MM.1S (cell line): ENCODE measurements around the gene TTC28.

Experiments
- DNase-seq: peaks from one replicate; pipeline ENCODE4 v3.0.0-alpha.2; 2015
- H2AFZ ChIP-seq: fragments of 300-600 bp; sonication (generic); 2 replicates; pipeline ENCODE4 v1.6.0; 2016; ENCODE audit warnings: antibody characterized with exemption, low read length
- H3F3A ChIP-seq: fragments of 300-600 bp; sonication (generic); 2 replicates; pipeline ENCODE4 v1.6.1; 2016; ENCODE audit warnings: mild to moderate bottlenecking, antibody characterized with exemption, low read length, moderate library complexity, mixed read lengths; ENCODE audit not compliant: insufficient read depth
- H3K27ac ChIP-seq: fragments of 300-600 bp; sonication (generic); 2 replicates; pipeline ENCODE4 v1.5.1; 2016; ENCODE audit warnings: mild to moderate bottlenecking, low read length
- H3K27me3 ChIP-seq: fragments of 300-600 bp; sonication (generic); replicated peaks from 2 replicates; pipeline ENCODE4 v1.6.0; 2016; ENCODE audit warnings: low read length; ENCODE audit not compliant: insufficient read depth
- H3K36me3 ChIP-seq: fragments of 300-600 bp; sonication (generic); replicated peaks from 2 replicates; pipeline ENCODE4 v1.6.1; 2016; ENCODE audit warnings: mild to moderate bottlenecking, low read length, mixed read lengths; ENCODE audit not compliant: insufficient read depth
- H3K4me1 ChIP-seq: fragments of 300-600 bp; sonication (generic); 2 replicates; pipeline ENCODE4 v1.6.1; 2016; ENCODE audit warnings: low read length, mixed read lengths
- H3K4me2 ChIP-seq: fragments of 300-600 bp; sonication (generic); 2 replicates; pipeline ENCODE4 v1.6.0; 2016; ENCODE audit warnings: low read depth, low read length
- H3K4me3 ChIP-seq: fragments of 300-600 bp; sonication (generic); 2 replicates; pipeline ENCODE4 v1.5.1; 2016; ENCODE audit warnings: low read length, mixed read lengths
- H3K79me2 ChIP-seq: fragments of 300-600 bp; sonication (generic); 2 replicates; pipeline ENCODE4 v1.6.1; 2016; ENCODE audit warnings: mixed run types, low read length, mixed read lengths
- H3K9ac ChIP-seq: fragments of 300-600 bp; sonication (generic); 2 replicates; pipeline ENCODE4 v1.6.1; 2016; ENCODE audit warnings: low read length, mixed read lengths
- H3K9me2 ChIP-seq: fragments of 300-600 bp; sonication (generic); replicated peaks from 2 replicates; pipeline ENCODE4 v1.6.1; 2016; ENCODE audit warnings: mild to moderate bottlenecking, low read length, mixed read lengths; ENCODE audit not compliant: insufficient read depth
- H3K9me3 ChIP-seq: fragments of 300-600 bp; sonication (generic); replicated peaks from 2 replicates; pipeline ENCODE4 v1.6.1; 2016; ENCODE audit warnings: mild to moderate bottlenecking, low read length, mixed read lengths; ENCODE audit not compliant: insufficient read depth
- H4K20me1 ChIP-seq: fragments of 300-600 bp; sonication (generic); 2 replicates; pipeline ENCODE4 v1.6.1; 2016; ENCODE audit warnings: mild to moderate bottlenecking, low read length, moderate library complexity, mixed read lengths; ENCODE audit not compliant: insufficient read depth
- EZH2 ChIP-seq: fragments of 300-600 bp; sonication (generic); optimal IDR thresholded peaks from 2 replicates; pipeline ENCODE3; 2017; ENCODE audit warnings: low read depth, mild to moderate bottlenecking, antibody characterized with exemption, low read length, mixed read lengths
- EZH2phosphoT487 ChIP-seq: fragments of 300-600 bp; sonication (generic); IDR thresholded peaks from 2 replicates; pipeline ENCODE4 v1.6.1; 2018; ENCODE audit warnings: antibody characterized with exemption, low read length
- TF ChIP-seq, protein P1 (sequence below): fragments of 300-600 bp; sonication (generic); IDR thresholded peaks from 2 replicates; pipeline ENCODE4 v1.5.1; 2016; ENCODE audit warnings: antibody characterized with exemption, low read length, mixed read lengths

TTC28 gene

GRCh38 chr22:28021116-28021997, 658.3 kb downstream of the TTC28 start:
- TF ChIP-seq, protein P1, sequence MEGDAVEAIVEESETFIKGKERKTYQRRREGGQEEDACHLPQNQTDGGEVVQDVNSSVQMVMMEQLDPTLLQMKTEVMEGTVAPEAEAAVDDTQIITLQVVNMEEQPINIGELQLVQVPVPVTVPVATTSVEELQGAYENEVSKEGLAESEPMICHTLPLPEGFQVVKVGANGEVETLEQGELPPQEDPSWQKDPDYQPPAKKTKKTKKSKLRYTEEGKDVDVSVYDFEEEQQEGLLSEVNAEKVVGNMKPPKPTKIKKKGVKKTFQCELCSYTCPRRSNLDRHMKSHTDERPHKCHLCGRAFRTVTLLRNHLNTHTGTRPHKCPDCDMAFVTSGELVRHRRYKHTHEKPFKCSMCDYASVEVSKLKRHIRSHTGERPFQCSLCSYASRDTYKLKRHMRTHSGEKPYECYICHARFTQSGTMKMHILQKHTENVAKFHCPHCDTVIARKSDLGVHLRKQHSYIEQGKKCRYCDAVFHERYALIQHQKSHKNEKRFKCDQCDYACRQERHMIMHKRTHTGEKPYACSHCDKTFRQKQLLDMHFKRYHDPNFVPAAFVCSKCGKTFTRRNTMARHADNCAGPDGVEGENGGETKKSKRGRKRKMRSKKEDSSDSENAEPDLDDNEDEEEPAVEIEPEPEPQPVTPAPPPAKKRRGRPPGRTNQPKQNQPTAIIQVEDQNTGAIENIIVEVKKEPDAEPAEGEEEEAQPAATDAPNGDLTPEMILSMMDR = no peak
- Histone ChIP-seq H3K9me3 (no peaks in the 10 kb centered on the region), H4K20me1 (no peaks in the 10 kb centered on the region), H3K9ac (no peak overlapping the region), H3K9me2 (no peaks in the 10 kb centered on the region), H3F3A (no peaks in the 10 kb centered on the region), H3K27me3 (no peaks in the 10 kb centered on the region), H2AFZ (no peak overlapping the region), H3K79me2 (no peaks in the 10 kb centered on the region), H3K4me3 (no peak overlapping the region), H3K4me1 (no peaks in the 10 kb centered on the region), H3K27ac (no peak overlapping the region), H3K4me2 (no peak overlapping the region), H3K36me3 (no peaks in the 10 kb centered on the region)
- DNase-seq = no peak

DNA sequence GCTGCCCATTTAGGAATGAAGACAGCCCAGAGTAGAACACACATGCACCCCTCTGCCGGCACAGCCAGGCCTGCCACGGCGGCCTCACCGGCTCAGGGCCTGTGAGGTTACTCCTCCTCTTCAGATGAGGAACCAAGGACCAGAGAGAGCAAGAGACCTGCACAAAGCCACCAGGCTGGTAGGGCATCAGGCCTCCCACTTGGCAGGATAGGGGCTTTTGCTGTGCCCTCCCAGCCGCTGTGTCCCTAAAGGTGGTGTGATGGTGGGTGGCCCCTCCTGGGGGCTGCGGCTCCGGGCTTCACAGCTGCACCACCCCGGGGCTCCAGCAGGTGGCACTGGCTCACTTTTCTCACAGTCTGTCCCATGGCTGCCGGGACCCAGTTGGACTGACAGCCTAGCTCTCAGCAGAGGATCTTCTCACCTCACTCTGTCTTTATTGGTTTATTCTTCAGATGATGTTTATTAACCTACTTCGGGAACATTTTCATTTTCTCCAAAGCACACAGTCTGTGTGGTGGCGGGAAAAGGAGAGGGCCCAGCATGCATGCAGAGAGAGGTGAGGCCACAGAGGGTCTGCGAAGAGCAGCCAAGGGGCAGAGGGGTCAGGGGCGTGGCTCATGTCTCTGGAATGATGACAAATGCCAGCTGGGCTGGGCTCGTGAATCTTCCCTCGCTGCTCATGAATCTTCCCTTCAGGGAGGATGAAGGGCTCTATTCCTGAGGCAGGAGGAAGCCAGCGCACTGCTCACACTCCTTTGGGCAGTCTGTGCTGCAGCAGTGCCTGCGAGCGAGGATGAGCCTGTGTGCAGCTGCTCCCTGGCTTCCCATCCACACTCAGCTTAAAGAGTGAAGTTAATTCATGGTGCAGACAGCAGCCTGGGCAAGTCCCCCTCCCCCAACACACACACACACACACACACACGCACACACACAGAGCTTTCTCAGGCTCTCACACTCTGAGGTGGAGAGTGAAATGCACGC, 659.5 kb downstream of the TTC28 start:
- Histone ChIP-seq H3K4me1 (no peaks in the 10 kb centered on the region), H3F3A (no peaks in the 10 kb centered on the region), H3K9me2 (no peaks in the 10 kb centered on the region), H3K9ac (no peak overlapping the region), H4K20me1 (no peaks in the 10 kb centered on the region), H3K9me3 (no peaks in the 10 kb centered on the region), H3K4me2 (no peak overlapping the region), H3K36me3 (no peaks in the 10 kb centered on the region), H3K27ac (no peak overlapping the region), H3K27me3 (no peaks in the 10 kb centered on the region), H2AFZ (0 out of 2 replicates have a peak overlapping the region, but pooled peaks have one; percentile 15), H3K4me3 (no peak overlapping the region), H3K79me2 (no peaks in the 10 kb centered on the region)
- TF ChIP-seq EZH2phosphoT487 = no peak
- TF ChIP-seq, protein P1 = peak; percentile 90
- peak; percentile 54 for DNase-seq

DNA sequence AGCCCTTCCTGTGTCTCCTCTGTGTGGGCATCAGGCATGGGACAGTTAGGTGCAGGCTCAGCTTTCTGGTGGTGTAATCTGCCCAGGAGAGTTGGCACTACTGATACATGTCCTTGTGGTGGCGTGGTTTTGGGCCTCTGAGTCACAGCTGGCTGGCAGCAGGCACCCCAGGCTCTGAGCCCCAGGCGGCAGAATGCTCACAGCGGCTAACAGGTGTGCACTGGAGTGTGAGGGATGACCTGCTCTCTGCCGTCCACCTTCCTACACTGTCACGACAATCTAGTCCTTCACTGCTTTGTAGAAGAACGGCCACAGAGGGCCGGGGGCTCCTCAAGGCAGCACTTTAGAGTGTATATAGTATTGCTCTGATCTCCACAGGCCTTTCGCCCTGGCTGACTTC, 660.3 kb downstream of the TTC28 start:
- peak; percentile 70 for DNase-seq
- H3F3A ChIP-seq = no peaks in the 10 kb centered on the region
- peak overlapping the region; percentile 32; the same call in 1 of the 2 replicates for H2AFZ ChIP-seq
- H3K9me2 ChIP-seq = no peaks in the 10 kb centered on the region
- no peak overlapping the region for H3K9ac ChIP-seq
- H3K4me3 ChIP-seq = no peak overlapping the region
- no peaks in the 10 kb centered on the region for H3K36me3 ChIP-seq
- TF ChIP-seq EZH2phosphoT487 = no peak
- no peak for TF ChIP-seq EZH2
- TF ChIP-seq, protein P1 = no peak
- H3K4me2 ChIP-seq = no peak overlapping the region
- no peaks in the 10 kb centered on the region for H3K4me1 ChIP-seq
- H3K9me3 ChIP-seq = no peaks in the 10 kb centered on the region
- H4K20me1 ChIP-seq = no peaks in the 10 kb centered on the region
- H3K27me3 ChIP-seq = no peaks in the 10 kb centered on the region
- no peaks in the 10 kb centered on the region for H3K79me2 ChIP-seq
- no peak overlapping the region for H3K27ac ChIP-seq
